IMR-90 (cell line): ENCODE data around the gene CIDEA. TPM values are rescaled to one million over a fixed set of nuclear protein-coding genes. Genes with fewer than 3 reads are reported as not detected.

Source experiments
- ATAC-seq: fragments of 200-7000 bp; cut with Tn5 transposase; 2 replicates; pipeline ENCODE4 v1.9.1; 2020; ENCODE audit warnings: low read depth, mild to moderate bottlenecking, moderate library complexity
- BruUV-seq: library from RNA; stranded (reverse); fragments of 400-500 nt; replicated peaks from 2 replicates; lab custom pipeline; 2021; lab: Mats Ljungman, UMichigan
- CTCF ChIA-PET: fragments of 300-600 bp; formaldehyde crosslinking; extraction: SDS; loops from one replicate; lab custom pipeline; 2021; ENCODE audit warnings: antibody characterized with exemption; lab: Yijun Ruan, JAX
- POLR2A ChIA-PET: fragments of 300-600 bp; sonication (Branson Sonifier 250); formaldehyde crosslinking; loops from one replicate; lab custom pipeline; 2022; ENCODE audit warnings: antibody characterized with exemption; ENCODE audit not compliant: unreplicated experiment; lab: Charles Lee
- DNase-seq: peaks from one replicate; pipeline ENCODE4 v3.0.0; 2013
- H2AFZ ChIP-seq: replicated peaks from 2 replicates; pipeline ENCODE3; 2013; ENCODE audit warnings: low read length, mild to moderate bottlenecking; ENCODE audit not compliant: poor library complexity
- H2AK5ac ChIP-seq: 2 replicates; pipeline ENCODE4 v1.6.1; 2013; ENCODE audit warnings: low read depth, low read length, inconsistent platforms
- H2AK9ac ChIP-seq: replicated peaks from 2 replicates; pipeline ENCODE3; 2013; ENCODE audit warnings: mild to moderate bottlenecking, low read depth, low read length, moderate library complexity; ENCODE audit not compliant: poor library complexity
- H2BK120ac ChIP-seq: 2 replicates; pipeline ENCODE4 v1.6.1; 2013; ENCODE audit warnings: low read depth, low read length, inconsistent platforms
- H2BK15ac ChIP-seq: 3 replicates; pipeline ENCODE4 v1.6.1; 2013; ENCODE audit warnings: low read depth, low read length, inconsistent platforms
- H2BK20ac ChIP-seq: 2 replicates; pipeline ENCODE4 v1.6.1; 2013; ENCODE audit warnings: low read depth, mild to moderate bottlenecking, inconsistent platforms, low read length, moderate library complexity
- H2BK5ac ChIP-seq: 2 replicates; pipeline ENCODE4 v1.6.1; 2013; ENCODE audit warnings: mild to moderate bottlenecking, low read depth, low read length, inconsistent platforms; ENCODE audit not compliant: poor library complexity, severe bottlenecking
- H3K14ac ChIP-seq: replicated peaks from 2 replicates; pipeline ENCODE4 v1.6.1; 2013; ENCODE audit warnings: low read depth, low read length, inconsistent platforms
- H3K18ac ChIP-seq: 2 replicates; pipeline ENCODE4 v1.6.1; 2013; ENCODE audit warnings: low read depth, low read length, control low read depth
- H3K23ac ChIP-seq: 2 replicates; pipeline ENCODE4 v1.6.1; 2013; ENCODE audit warnings: low read depth, low read length, inconsistent platforms
- H3K27ac ChIP-seq: 2 replicates; pipeline ENCODE4 v1.5.1; 2013; ENCODE audit warnings: mild to moderate bottlenecking, control low read depth, low read length; ENCODE audit not compliant: insufficient read depth
- H3K27me3 ChIP-seq: 2 replicates; pipeline ENCODE4 v1.6.1; 2013; ENCODE audit warnings: low read length; ENCODE audit not compliant: control insufficient read depth, insufficient read depth
- H3K36me3 ChIP-seq: 2 replicates; pipeline ENCODE4 v1.6.1; 2013; ENCODE audit warnings: low read length, mixed read lengths; ENCODE audit not compliant: control insufficient read depth, insufficient read depth
- H3K4ac ChIP-seq: 2 replicates; pipeline ENCODE4 v1.6.1; 2013; ENCODE audit warnings: low read depth, low read length, inconsistent platforms
- H3K4me1 ChIP-seq: 2 replicates; pipeline ENCODE4 v1.6.1; 2013; ENCODE audit warnings: low read length, mixed read lengths; ENCODE audit not compliant: control insufficient read depth, insufficient read depth
- H3K4me2 ChIP-seq: 2 replicates; pipeline ENCODE4 v1.6.1; 2013; ENCODE audit warnings: low read depth, mild to moderate bottlenecking, control low read depth, low read length, moderate library complexity
- H3K4me3 ChIP-seq: 2 replicates; pipeline ENCODE4 v1.5.1; 2013; ENCODE audit warnings: low read depth, mild to moderate bottlenecking, control low read depth, low read length, moderate library complexity; ENCODE audit not compliant: insufficient read depth
- H3K56ac ChIP-seq: 2 replicates; pipeline ENCODE4 v1.6.1; 2013; ENCODE audit warnings: low read length, inconsistent platforms; ENCODE audit not compliant: insufficient read depth; ENCODE audit errors: extremely low read depth
- H3K79me1 ChIP-seq, 2 experiments: 2 replicates each; pipeline ENCODE4 v1.6.1; 2013; ENCODE audit warnings: low read length in 2 of 2, inconsistent platforms in 1 of 2, low read depth in 1 of 2
- H3K9ac ChIP-seq: 2 replicates; pipeline ENCODE4 v1.6.1; 2013; ENCODE audit warnings: low read depth, low read length, control low read depth
- H3K9me1 ChIP-seq: 2 replicates; pipeline ENCODE4 v1.6.1; 2013; ENCODE audit warnings: low read length, inconsistent platforms; ENCODE audit not compliant: insufficient read depth
- H3K9me3 ChIP-seq: 2 replicates; pipeline ENCODE4 v1.6.1; 2013; ENCODE audit warnings: low read length; ENCODE audit not compliant: control insufficient read depth, insufficient read depth
- H4K20me1 ChIP-seq: 2 replicates; pipeline ENCODE4 v1.6.1; 2013; ENCODE audit warnings: low read length, inconsistent platforms; ENCODE audit not compliant: insufficient read depth
- H4K5ac ChIP-seq: 2 replicates; pipeline ENCODE4 v1.6.1; 2013; ENCODE audit warnings: mild to moderate bottlenecking, low read depth, low read length, control low read depth
- H4K8ac ChIP-seq, 2 experiments: 2 replicates each; pipeline ENCODE4 v1.6.1; 2013; ENCODE audit warnings: low read depth in 2 of 2, low read length in 2 of 2, control low read depth in 1 of 2, inconsistent platforms in 1 of 2
- H4K91ac ChIP-seq: 2 replicates; pipeline ENCODE4 v1.6.1; 2013; ENCODE audit warnings: low read depth, low read length, inconsistent platforms; ENCODE audit not compliant: insufficient read depth
- BHLHE40 ChIP-seq: fragments of 150-350 bp; IDR thresholded peaks from 2 replicates; pipeline ENCODE4 v1.6.1; 2016; ENCODE audit warnings: mild to moderate bottlenecking, low read depth, low read length
- CEBPB ChIP-seq: IDR thresholded peaks from 2 replicates; pipeline ENCODE4 v1.6.1; 2012; ENCODE audit warnings: low read depth, low read length, improper control_type of control experiment
- CHD1 ChIP-seq: IDR thresholded peaks from 2 replicates; pipeline ENCODE4 v1.6.1; 2012; ENCODE audit warnings: low read depth, low read length, improper control_type of control experiment
- CTCF ChIP-seq: conservative IDR thresholded peaks from 2 replicates; pipeline ENCODE4 v1.5.1; 2012; ENCODE audit warnings: mild to moderate bottlenecking, low read depth, low read length, improper control_type of control experiment
- ELK1 ChIP-seq: fragments of 150-350 bp; IDR thresholded peaks from 2 replicates; pipeline ENCODE4 v1.6.1; 2016; ENCODE audit warnings: low read depth, mild to moderate bottlenecking, low read length, moderate library complexity, borderline replicate concordance
- FOS ChIP-seq: fragments of 150-350 bp; IDR thresholded peaks from 2 replicates; pipeline ENCODE4 v1.6.1; 2016; ENCODE audit warnings: low read depth, low read length
- MAFK ChIP-seq: IDR thresholded peaks from 2 replicates; pipeline ENCODE4 v1.6.1; 2012; ENCODE audit warnings: low read depth, low read length, improper control_type of control experiment
- MAZ ChIP-seq: IDR thresholded peaks from 2 replicates; pipeline ENCODE4 v1.6.1; 2012; ENCODE audit warnings: low read depth, mild to moderate bottlenecking, low read length, improper control_type of control experiment, moderate library complexity, borderline replicate concordance
- MXI1 ChIP-seq: IDR thresholded peaks from 2 replicates; pipeline ENCODE4 v1.6.1; 2012; ENCODE audit warnings: low read depth, mild to moderate bottlenecking, low read length, moderate library complexity, borderline replicate concordance
- NFE2L2 ChIP-seq: fragments of 150-350 bp; IDR thresholded peaks from 2 replicates; pipeline ENCODE4 v1.6.1; 2016; ENCODE audit warnings: low read depth, mild to moderate bottlenecking, low read length
- POLR2A ChIP-seq: IDR thresholded peaks from 2 replicates; pipeline ENCODE4 v1.6.1; 2012; ENCODE audit warnings: mild to moderate bottlenecking, low read depth, low read length
- RAD21 ChIP-seq: IDR thresholded peaks from 2 replicates; pipeline ENCODE4 v1.6.1; 2012; ENCODE audit warnings: low read length, improper control_type of control experiment
- RCOR1 ChIP-seq: IDR thresholded peaks from 2 replicates; pipeline ENCODE4 v1.6.1; 2012; ENCODE audit warnings: mild to moderate bottlenecking, low read length, improper control_type of control experiment; ENCODE audit not compliant: insufficient replicate concordance
- RFX5 ChIP-seq: IDR thresholded peaks from 2 replicates; pipeline ENCODE4 v1.8.0; 2012; ENCODE audit warnings: low read depth, mild to moderate bottlenecking, low read length, moderate library complexity
- SMC3 ChIP-seq: fragments of 150-350 bp; IDR thresholded peaks from 2 replicates; pipeline ENCODE4 v1.6.1; 2016; ENCODE audit warnings: low read depth, mild to moderate bottlenecking, antibody characterized with exemption, low read length, moderate library complexity
- USF2 ChIP-seq: fragments of 150-350 bp; IDR thresholded peaks from 2 replicates; pipeline ENCODE4 v1.6.1; 2017; ENCODE audit warnings: mild to moderate bottlenecking, antibody characterized with exemption, low read length, low read depth
- WGBS, 2 experiments: methylation state at CpG; one replicate each; pipeline versions ENCODE4 v1.1.5 to v1.1.7; 2013; ENCODE audit warnings: missing lambda C conversion rate in 2 of 2; ENCODE audit not compliant: insufficient read length in 1 of 2; ENCODE audit errors: extremely low coverage in 2 of 2; 5-methylcytosine and 5-hydroxymethylcytosine counted together
- dilution Hi-C: fragments of 300-500 bp; cut with HindIII; formaldehyde crosslinking; loops from one replicate; pipeline ENCODE4 v1.14.3; 2018; ENCODE audit warnings: low sequenced_read_pairs; ENCODE audit not compliant: unreplicated experiment
- in situ Hi-C: fragments of 300-500 bp; cut with MboI; formaldehyde crosslinking; loops from 3 replicates; pipeline ENCODE4 v1.14.3; 2019; ENCODE audit warnings: low sequenced_read_pairs, inconsistent platforms, mixed read lengths
- intact Hi-C: fragments of 100-400 bp; cut with micrococcal nuclease; formaldehyde crosslinking; loops from 2 replicates; pipeline ENCODE4 v1.10.0; 2022
- polyA plus RNA-seq, 3 experiments: library from polyadenylated mRNA; depleted of rRNA; stranded (reverse); fragments of >200 nt; gene quantifications; 2 replicates each; pipeline ENCODE4 v1.2.3, GENCODE V29; 2012; ENCODE audit warnings: low replicate concordance in 1 of 3
- total RNA-seq: library from RNA; depleted of rRNA; stranded (reverse); fragments of >200 nt; gene quantifications from 2 replicates; pipeline ENCODE4 v1.2.3, GENCODE V29; 2012

The CIDEA gene
- total and polyA plus RNA-seq, 2 of the 4 experiments (the other 2 are of a cell fraction), result not detected

- intact Hi-C loops (no loop called here), dilution Hi-C loops (no loop called here), in situ Hi-C loops (no loop called here)
- no peak overlapping the region; the same call in 1 of the 2 replicates for H3K14ac ChIP-seq
- ChIA-PET POLR2A (no interaction called here), CTCF (no interaction called here)
- BruUV-seq, result no TSS peak
- H3K79me1 ChIP-seq, result no peaks in the 10 kb centered on the region
- H2BK120ac ChIP-seq, result peak overlapping the region; percentile 23; the same call in 1 of the 2 replicates
- no peak overlapping the region for H4K5ac ChIP-seq
- H2BK15ac ChIP-seq, result no peak overlapping the region
- H2BK5ac ChIP-seq, result no peak overlapping the region
- peak overlapping the region; percentile 65 for H2AK9ac ChIP-seq
- H2AFZ ChIP-seq, result peak overlapping the region; percentile 73
- H4K91ac ChIP-seq, result no peak overlapping the region
- H3K4me2 ChIP-seq, result no peak overlapping the region
- peaks cover 2% of the 10 kb centered on the region; the same call in 1 of the 2 replicates for H3K4me1 ChIP-seq
- DNase-seq, result peak; percentile 33
- WGBS, 2 experiments, result no CpG with 5 or more reads among the region's 3 CpGs
- H3K36me3 ChIP-seq, result no peaks in the 10 kb centered on the region
- H4K20me1 ChIP-seq, result no peaks in the 10 kb centered on the region
- no peaks in the 10 kb centered on the region for H3K27me3 ChIP-seq
- TF ChIP-seq SMC3, result no peak
- no peak for TF ChIP-seq MXI1
- TF ChIP-seq USF2, result no peak
- no peak for TF ChIP-seq POLR2A
- TF ChIP-seq CTCF, result no peak
- TF ChIP-seq ELK1, result no peak
- no peak for TF ChIP-seq RFX5
- no peak for TF ChIP-seq RCOR1
- no peak for TF ChIP-seq NFE2L2
- TF ChIP-seq CHD1, result no peak
- TF ChIP-seq FOS, result no peak
- TF ChIP-seq BHLHE40, result no peak
- no peak for TF ChIP-seq CEBPB
- no peak for TF ChIP-seq RAD21
- no peak for TF ChIP-seq MAZ
- no peak for TF ChIP-seq MAFK
- H4K8ac ChIP-seq, result peak overlapping the region in 1 of 2 experiments; percentile 16; a peak in 1 of 4 replicates
- no peak overlapping the region for H2AK5ac ChIP-seq
- H3K9me1 ChIP-seq, result peaks cover 5% of the 10 kb centered on the region; the same call in 1 of the 2 replicates
- peaks cover 3% of the 10 kb centered on the region for H3K9me3 ChIP-seq
- no peak overlapping the region for H2BK20ac ChIP-seq
- H3K9ac ChIP-seq, result no peak overlapping the region
- H3K27ac ChIP-seq, result no peak overlapping the region
- H3K18ac ChIP-seq, result no peak overlapping the region
- H3K4ac ChIP-seq, result no peak overlapping the region
- H3K23ac ChIP-seq, result no peak overlapping the region
- no peak overlapping the region for H3K56ac ChIP-seq
- no peak overlapping the region for H3K4me3 ChIP-seq
- 0 out of 2 replicates have a peak, but pooled peaks have one; percentile 32 for ATAC-seq
These were observed 41.9 kb downstream of the CIDEA start for GRCh38 chr18:12296087-12296403.
